Calu3 (cell line): ENCODE results near the gene PRMT1. TPM values are rescaled to one million over a fixed set of nuclear protein-coding genes. Genes with fewer than 3 reads are reported as not detected.

Experiments used
- BruUV-seq: library from RNA; stranded (reverse); fragments of 400-500 nt; replicated peaks from 2 replicates; lab custom pipeline; 2021; lab: Mats Ljungman, UMichigan
- CTCF ChIA-PET: fragments of 300-600 bp; sonication (Branson Sonifier 250); formaldehyde crosslinking; loops from one replicate; lab custom pipeline; 2022; ENCODE audit warnings: antibody characterized with exemption; lab: Charles Lee
- DNase-seq: peaks from one replicate; pipeline ENCODE4 v3.0.0; 2022
- H3K27ac Mint-ChIP-seq: one replicate; pipeline ENCODE4 v1.8.0; 2022; ENCODE audit warnings: mixed read lengths; ENCODE audit not compliant: unreplicated experiment
- H3K27me3 Mint-ChIP-seq: one replicate; pipeline ENCODE4 v1.8.0; 2022; ENCODE audit warnings: mixed read lengths; ENCODE audit not compliant: unreplicated experiment
- H3K36me3 Mint-ChIP-seq: one replicate; pipeline ENCODE4 v1.8.0; 2022; ENCODE audit warnings: mild to moderate bottlenecking, moderate library complexity, mixed read lengths; ENCODE audit not compliant: insufficient read depth, unreplicated experiment
- H3K4me1 Mint-ChIP-seq: one replicate; pipeline ENCODE4 v1.8.0; 2022; ENCODE audit warnings: mild to moderate bottlenecking, low read depth, mixed read lengths; ENCODE audit not compliant: unreplicated experiment
- H3K4me3 Mint-ChIP-seq: one replicate; pipeline ENCODE4 v1.8.0; 2022; ENCODE audit warnings: mild to moderate bottlenecking, low read depth, moderate library complexity, mixed read lengths; ENCODE audit not compliant: unreplicated experiment
- H3K9me3 Mint-ChIP-seq: one replicate; pipeline ENCODE4 v1.8.0; 2022; ENCODE audit warnings: low read depth, mixed read lengths; ENCODE audit not compliant: unreplicated experiment
- intact Hi-C: fragments of 100-400 bp; cut with micrococcal nuclease; formaldehyde crosslinking; loops from one replicate; pipeline ENCODE4 v1.10.0; 2022; ENCODE audit not compliant: unreplicated experiment
- total RNA-seq: library from RNA; stranded (reverse); gene quantifications from 2 replicates; pipeline ENCODE4 v1.2.3, GENCODE V29; 2022
- TF ChIP-seq, protein P1 (sequence below): fragments of 200-600 bp; IDR thresholded peaks from one replicate; pipeline ENCODE4 v1.8.0; 2022; ENCODE audit warnings: antibody characterized with exemption; ENCODE audit not compliant: unreplicated experiment

PRMT1 gene
- total RNA-seq, 1 experiment from 2014 or later = 369 TPM

DNA sequence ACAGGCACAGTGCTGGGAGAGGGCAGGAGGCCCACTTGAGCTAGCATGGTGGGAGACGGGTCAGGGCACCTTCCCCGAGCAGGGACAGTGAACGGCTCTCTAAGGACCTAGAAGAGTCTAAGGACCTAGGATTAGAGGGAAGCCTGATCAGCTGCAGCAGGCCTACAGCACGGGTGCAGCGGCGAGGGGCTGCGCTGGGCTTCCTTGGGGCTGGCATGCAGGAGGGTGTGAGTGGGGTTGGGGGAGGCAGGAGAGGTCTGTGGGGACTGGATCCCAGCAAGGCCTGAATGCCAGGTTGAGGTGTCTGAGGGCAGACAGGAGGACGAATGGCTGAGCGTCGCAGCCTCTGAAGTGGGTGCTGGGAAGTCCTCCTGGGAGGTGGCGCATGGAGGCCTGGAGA lies 31.5 kb upstream of the PRMT1 start:
- Mint-ChIP-seq H3K27me3 (no peaks in the 10 kb centered on the region), H3K4me3 (no peak overlapping the region)

DNA sequence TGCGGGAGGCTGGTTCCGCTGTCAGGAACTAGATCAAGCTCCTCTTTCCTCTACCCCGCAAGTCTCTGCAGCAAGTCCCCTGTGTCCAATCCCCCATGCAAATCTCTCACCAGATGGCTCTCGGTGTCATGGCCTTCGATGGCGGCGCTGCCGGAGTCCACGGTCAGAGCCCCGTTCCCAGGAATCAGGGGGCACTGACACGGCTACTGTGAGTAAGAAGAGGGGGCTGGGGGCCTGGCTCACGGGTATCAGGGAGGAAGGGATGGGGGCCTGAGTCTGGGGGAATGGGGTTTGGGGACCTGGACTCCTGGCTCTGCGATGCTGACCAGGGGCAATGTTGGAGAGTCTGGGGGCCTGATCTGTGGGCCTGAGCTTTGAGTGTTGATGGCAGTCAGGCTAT lies 31.1 kb upstream of the PRMT1 start:
- TF ChIP-seq, protein P1, sequence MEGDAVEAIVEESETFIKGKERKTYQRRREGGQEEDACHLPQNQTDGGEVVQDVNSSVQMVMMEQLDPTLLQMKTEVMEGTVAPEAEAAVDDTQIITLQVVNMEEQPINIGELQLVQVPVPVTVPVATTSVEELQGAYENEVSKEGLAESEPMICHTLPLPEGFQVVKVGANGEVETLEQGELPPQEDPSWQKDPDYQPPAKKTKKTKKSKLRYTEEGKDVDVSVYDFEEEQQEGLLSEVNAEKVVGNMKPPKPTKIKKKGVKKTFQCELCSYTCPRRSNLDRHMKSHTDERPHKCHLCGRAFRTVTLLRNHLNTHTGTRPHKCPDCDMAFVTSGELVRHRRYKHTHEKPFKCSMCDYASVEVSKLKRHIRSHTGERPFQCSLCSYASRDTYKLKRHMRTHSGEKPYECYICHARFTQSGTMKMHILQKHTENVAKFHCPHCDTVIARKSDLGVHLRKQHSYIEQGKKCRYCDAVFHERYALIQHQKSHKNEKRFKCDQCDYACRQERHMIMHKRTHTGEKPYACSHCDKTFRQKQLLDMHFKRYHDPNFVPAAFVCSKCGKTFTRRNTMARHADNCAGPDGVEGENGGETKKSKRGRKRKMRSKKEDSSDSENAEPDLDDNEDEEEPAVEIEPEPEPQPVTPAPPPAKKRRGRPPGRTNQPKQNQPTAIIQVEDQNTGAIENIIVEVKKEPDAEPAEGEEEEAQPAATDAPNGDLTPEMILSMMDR = no peak
- H3K4me1 Mint-ChIP-seq = peaks cover 27% of the 10 kb centered on the region
- no peak overlapping the region for H3K4me3 Mint-ChIP-seq
- CTCF ChIA-PET = no interaction called here
- no peak for DNase-seq
- peaks cover 71% of the 10 kb centered on the region for H3K36me3 Mint-ChIP-seq
- intact Hi-C loops = no loop called here
- H3K9me3 Mint-ChIP-seq = no peaks in the 10 kb centered on the region
- H3K27me3 Mint-ChIP-seq = no peaks in the 10 kb centered on the region
- no TSS peak for BruUV-seq
- peak overlapping the region; percentile 18 for H3K27ac Mint-ChIP-seq

More for the DNA sequence above, 31.5 kb upstream of the PRMT1 start:
- peaks cover 71% of the 10 kb centered on the region for H3K36me3 Mint-ChIP-seq
- H3K9me3 Mint-ChIP-seq = no peaks in the 10 kb centered on the region
- peaks cover 27% of the 10 kb centered on the region for H3K4me1 Mint-ChIP-seq
- intact Hi-C loops = no loop called here
- CTCF ChIA-PET = no interaction called here
- peak overlapping the region; percentile 18 for H3K27ac Mint-ChIP-seq
- TF ChIP-seq, protein P1 = no peak
- DNase-seq = no peak
- no TSS peak for BruUV-seq

DNA sequence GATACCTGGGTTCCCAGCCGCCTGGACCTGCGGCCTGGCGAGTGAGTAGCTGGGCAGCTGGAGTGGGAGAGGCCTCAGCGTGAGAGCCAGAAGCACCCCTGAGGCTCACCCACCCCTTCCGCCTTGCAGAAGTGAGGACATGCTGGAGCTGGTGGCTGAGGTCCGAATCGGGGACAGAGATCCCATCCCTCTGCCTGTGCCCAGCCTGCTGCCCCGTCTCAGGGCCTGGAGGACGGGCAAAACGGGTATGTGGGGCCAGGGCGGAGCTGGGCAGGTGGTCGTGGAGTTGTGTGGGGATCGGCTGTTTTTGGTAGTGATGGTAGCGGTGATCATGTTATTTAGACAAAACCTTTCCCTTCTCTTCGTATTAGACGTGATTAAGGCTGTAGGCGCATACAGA lies 30.5 kb upstream of the PRMT1 start:
- H3K4me3 Mint-ChIP-seq = no peak overlapping the region
- BruUV-seq = no TSS peak

DNA sequence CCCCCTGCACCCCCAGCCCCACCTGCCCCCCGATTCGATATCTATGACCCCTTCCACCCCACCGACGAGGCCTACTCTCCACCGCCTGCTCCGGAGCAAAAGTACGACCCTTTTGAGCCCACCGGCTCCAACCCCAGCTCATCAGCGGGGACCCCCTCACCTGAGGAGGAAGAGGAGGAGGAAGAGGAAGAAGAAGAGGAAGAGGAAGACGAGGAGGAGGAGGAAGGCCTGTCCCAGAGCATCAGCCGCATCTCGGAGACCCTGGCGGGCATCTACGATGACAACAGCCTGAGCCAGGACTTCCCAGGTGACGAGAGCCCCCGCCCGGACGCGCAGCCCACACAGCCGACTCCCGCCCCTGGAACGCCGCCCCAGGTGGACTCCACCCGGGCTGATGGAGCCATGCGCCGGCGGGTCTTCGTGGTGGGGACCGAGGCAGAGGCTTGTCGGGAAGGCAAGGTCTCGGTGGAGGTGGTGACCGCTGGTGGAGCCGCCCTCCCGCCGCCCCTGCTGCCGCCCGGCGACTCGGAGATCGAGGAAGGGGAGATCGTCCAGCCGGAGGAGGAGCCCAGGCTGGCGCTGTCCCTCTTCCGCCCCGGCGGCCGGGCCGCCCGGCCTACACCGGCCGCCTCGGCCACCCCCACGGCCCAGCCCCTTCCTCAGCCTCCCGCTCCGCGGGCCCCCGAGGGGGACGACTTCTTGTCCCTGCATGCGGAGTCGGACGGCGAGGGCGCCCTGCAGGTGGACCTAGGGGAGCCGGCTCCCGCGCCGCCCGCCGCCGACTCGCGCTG lies 25.8 kb upstream of the PRMT1 start:
- TF ChIP-seq, protein P1 = no peak
- no TSS peak for BruUV-seq
- Mint-ChIP-seq H3K36me3 (peaks cover 71% of the 10 kb centered on the region), H3K4me3 (no peak overlapping the region), H3K9me3 (no peaks in the 10 kb centered on the region), H3K27me3 (no peaks in the 10 kb centered on the region), H3K4me1 (no peaks in the 10 kb centered on the region), H3K27ac (no peak overlapping the region)
- intact Hi-C loops = no loop called here
- CTCF ChIA-PET = no interaction called here
- DNase-seq = no peak

More for the DNA sequence above, 30.5 kb upstream of the PRMT1 start:
- intact Hi-C loops = no loop called here
- H3K4me1 Mint-ChIP-seq = peaks cover 27% of the 10 kb centered on the region
- TF ChIP-seq, protein P1 = no peak
- no peak for DNase-seq
- peak overlapping the region; percentile 44 for H3K27ac Mint-ChIP-seq
- H3K36me3 Mint-ChIP-seq = peaks cover 68% of the 10 kb centered on the region
- no peaks in the 10 kb centered on the region for H3K9me3 Mint-ChIP-seq
- H3K27me3 Mint-ChIP-seq = no peaks in the 10 kb centered on the region
- CTCF ChIA-PET = no interaction called here
